ENCODE measurements around the gene MGAT3. TPM values are rescaled to one million over a fixed set of nuclear protein-coding genes. Genes with fewer than 3 reads are reported as not detected.

The MGAT3 gene
- total and polyA plus RNA-seq, 9 of the 15 experiments (the other 6 are each of a cell fraction or from before 2014, with no cell fraction given): 0.10 to 11.5 (median 4.6) TPM

GRCh38 chr22:39470451-39471291 lies 13.9 kb downstream of the MGAT3 start:
- ChIA-PET CTCF (ENCODE audit: low intra/inter-chr PET ratio) (no interaction called here), POLR2A (interaction anchor here (0.7 to 2.6 kb wide), 4 partner anchors 10 to 724 kb away, joined by 3 to 11 read pairs (median 4); no protein-coding TSS in a partner anchor)
- no peak for ATAC-seq

More at GRCh38 chr22:39470451-39471291, 13.9 kb downstream of the MGAT3 start:
- DNase-seq (ENCODE audit: extremely low read depth in 1 of 4, low spot score in 3 of 4) (peak in 2 of 4 experiments; percentile 31 to 34), FAIRE-seq (no peak)
- peaks cover 61% of the 10 kb centered on the region for H3K79me2 ChIP-seq (ENCODE audit: control insufficient read depth, insufficient read depth, low read length)
- peak overlapping the region; percentile 72 to 84; a peak in 3 of 4 replicates for H3K9ac ChIP-seq (ENCODE audit: insufficient read depth in 1 of 2, low read depth in 2 of 2, low read length in 2 of 2)
- no peak overlapping the region for H3K4me3 ChIP-seq
- in situ Hi-C loops (cut with MboI): no loop called here
- peak; percentile 49 for TF ChIP-seq ZNF592 (IDR thresholded peaks at IDR 0.05)
- TF ChIP-seq ASH1L (IDR thresholded peaks at IDR 0.05; ENCODE audit: borderline replicate concordance, low read depth, partially characterized antibody): no peak
- H3K4me1 ChIP-seq (replicated peaks in 1 of 2; ENCODE audit: control insufficient read depth in 2 of 2, insufficient read depth in 2 of 2, low read length in 2 of 2): peaks cover 62 to 97% of the 10 kb centered on the region in 2 experiments
- H3K4me2 ChIP-seq (ENCODE audit: insufficient read depth, low read length): peak overlapping the region; percentile 58
- BruUV-seq (replicated peaks): no TSS peak
- 19% methylated on average over 9 of the region's 16 CpGs for WGBS (ENCODE audit: insufficient coverage, low coverage, missing lambda C conversion rate)
- no peaks in the 10 kb centered on the region for H4K20me1 ChIP-seq (replicated peaks; ENCODE audit: control insufficient read depth, insufficient read depth, low read length)
- H3K27me3 ChIP-seq (ENCODE audit: control insufficient read depth in 2 of 2, insufficient read depth in 2 of 2, low read length in 2 of 2): no peaks in the 10 kb centered on the region
- H2AFZ ChIP-seq (ENCODE audit: low read depth, low read length): 0 out of 2 replicates have a peak overlapping the region, but pooled peaks have one; percentile 16
- peak overlapping the region; percentile 92 for H3K27ac ChIP-seq (ENCODE audit: extremely low read depth, low read depth, low read length)
- intact Hi-C loops (cut with micrococcal nuclease): no loop called here
- no peaks in the 10 kb centered on the region for H3K9me1 ChIP-seq (ENCODE audit: control insufficient read depth, insufficient read depth, low read length)
- H3K9me3 ChIP-seq (replicated peaks; ENCODE audit: control insufficient read depth, insufficient read depth, low read depth, low read length): no peaks in the 10 kb centered on the region
- no peaks in the 10 kb centered on the region for H3K36me3 ChIP-seq (ENCODE audit: control insufficient read depth, insufficient read depth, low read length)
